ENCODE data around the gene TBCD.

DNA sequence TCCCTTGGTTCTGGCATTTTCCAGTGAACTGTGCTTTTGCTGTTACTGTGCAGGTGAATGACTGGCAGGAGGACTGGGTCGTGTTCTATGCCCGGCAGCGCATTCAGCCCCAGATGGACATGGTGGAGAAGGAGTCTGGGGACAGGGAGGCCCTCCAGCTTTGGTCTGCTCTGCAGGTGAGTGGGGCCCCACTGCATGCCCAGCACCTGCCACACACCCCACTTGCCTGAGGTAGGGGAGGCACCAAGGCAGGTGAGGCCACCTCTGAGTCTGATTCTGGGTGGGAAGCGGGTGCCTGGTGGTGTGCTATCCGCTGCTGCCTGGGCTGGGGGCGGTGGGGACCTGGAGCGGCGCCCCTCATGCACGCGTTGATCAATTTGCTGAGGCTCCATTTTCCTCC lies 25.4 kb upstream of the TBCD start:
- TF ChIP-seq CTCF (IDR thresholded peaks at IDR 0.05) (no peak), POLR2A (IDR thresholded peaks at IDR 0.05) (no peak)
